Measurements from ENCODE around the gene CHMP5.

GRCh38 chr9:33315371-33315770 lies 50.5 kb downstream of the CHMP5 start:
- TF ChIP-seq CTCF (conservative IDR thresholded peaks at IDR 0.05) (no peak), EZH2 (IDR thresholded peaks at IDR 0.05; ENCODE audit: low read depth) (no peak)

Measured in PC-9 (cell line).